Calu3 (cell line): ENCODE data around the gene LOXHD1. TPM values are rescaled to one million over a fixed set of nuclear protein-coding genes. Genes with fewer than 3 reads are reported as not detected.

Source experiments
- BruUV-seq: library from RNA; stranded (reverse); fragments of 400-500 nt; replicated peaks from 2 replicates; lab custom pipeline; 2021; lab: Mats Ljungman, UMichigan
- CTCF ChIA-PET: fragments of 300-600 bp; sonication (Branson Sonifier 250); formaldehyde crosslinking; loops from one replicate; lab custom pipeline; 2022; ENCODE audit warnings: antibody characterized with exemption; lab: Charles Lee
- DNase-seq: peaks from one replicate; pipeline ENCODE4 v3.0.0; 2022
- H3K27ac Mint-ChIP-seq: one replicate; pipeline ENCODE4 v1.8.0; 2022; ENCODE audit warnings: mixed read lengths; ENCODE audit not compliant: unreplicated experiment
- H3K27me3 Mint-ChIP-seq: one replicate; pipeline ENCODE4 v1.8.0; 2022; ENCODE audit warnings: mixed read lengths; ENCODE audit not compliant: unreplicated experiment
- H3K36me3 Mint-ChIP-seq: one replicate; pipeline ENCODE4 v1.8.0; 2022; ENCODE audit warnings: mild to moderate bottlenecking, moderate library complexity, mixed read lengths; ENCODE audit not compliant: insufficient read depth, unreplicated experiment
- H3K4me1 Mint-ChIP-seq: one replicate; pipeline ENCODE4 v1.8.0; 2022; ENCODE audit warnings: mild to moderate bottlenecking, low read depth, mixed read lengths; ENCODE audit not compliant: unreplicated experiment
- H3K4me3 Mint-ChIP-seq: one replicate; pipeline ENCODE4 v1.8.0; 2022; ENCODE audit warnings: mild to moderate bottlenecking, low read depth, moderate library complexity, mixed read lengths; ENCODE audit not compliant: unreplicated experiment
- H3K9me3 Mint-ChIP-seq: one replicate; pipeline ENCODE4 v1.8.0; 2022; ENCODE audit warnings: low read depth, mixed read lengths; ENCODE audit not compliant: unreplicated experiment
- CTCF ChIP-seq: fragments of 200-600 bp; IDR thresholded peaks from one replicate; pipeline ENCODE4 v1.8.0; 2022; ENCODE audit warnings: antibody characterized with exemption; ENCODE audit not compliant: unreplicated experiment
- intact Hi-C: fragments of 100-400 bp; cut with micrococcal nuclease; formaldehyde crosslinking; loops from one replicate; pipeline ENCODE4 v1.10.0; 2022; ENCODE audit not compliant: unreplicated experiment
- total RNA-seq: library from RNA; stranded (reverse); gene quantifications from 2 replicates; pipeline ENCODE4 v1.2.3, GENCODE V29; 2022

The LOXHD1 gene
- total RNA-seq, 1 experiment from 2014 or later: not detected

- Mint-ChIP-seq H3K4me3 (no peak overlapping the region), H3K27ac (no peak overlapping the region), H3K27me3 (peaks cover 71% of the 10 kb centered on the region), H3K9me3 (no peaks in the 10 kb centered on the region), H3K4me1 (no peaks in the 10 kb centered on the region), H3K36me3 (no peaks in the 10 kb centered on the region)
- CTCF ChIA-PET: no interaction called here
- TF ChIP-seq CTCF: no peak
- no peak for DNase-seq
- BruUV-seq: no TSS peak
- intact Hi-C loops: no loop called here
Measured at GRCh38 chr18:46615720-46616119, 41.3 kb downstream of the LOXHD1 start.

- no peak for TF ChIP-seq CTCF
- H3K9me3 Mint-ChIP-seq: no peaks in the 10 kb centered on the region
- DNase-seq: no peak
- no peak overlapping the region for H3K27ac Mint-ChIP-seq
- intact Hi-C loops: no loop called here
- no peaks in the 10 kb centered on the region for H3K4me1 Mint-ChIP-seq
- peaks cover 72% of the 10 kb centered on the region for H3K27me3 Mint-ChIP-seq
- CTCF ChIA-PET: interaction anchor here (1.2 kb wide), 1 partner anchor 328 kb away, joined by 4 read pairs; no protein-coding TSS in a partner anchor
- H3K4me3 Mint-ChIP-seq: no peak overlapping the region
- BruUV-seq: no TSS peak
- H3K36me3 Mint-ChIP-seq: no peaks in the 10 kb centered on the region
Measured at GRCh38 chr18:46609048-46609447, 48.0 kb downstream of the LOXHD1 start.

GRCh38 chr18:46607926-46608325, 49.1 kb downstream of the LOXHD1 start:
- BruUV-seq: no TSS peak
- CTCF ChIA-PET: no interaction called here
- intact Hi-C loops: no loop called here

GRCh38 chr18:46601141-46601805, 55.7 kb downstream of the LOXHD1 start:
- Mint-ChIP-seq H3K4me3 (no peak overlapping the region), H3K9me3 (no peaks in the 10 kb centered on the region), H3K4me1 (no peaks in the 10 kb centered on the region), H3K36me3 (no peaks in the 10 kb centered on the region), H3K27ac (no peak overlapping the region), H3K27me3 (peaks cover 49% of the 10 kb centered on the region)
- intact Hi-C loops: no loop called here
- CTCF ChIA-PET: interaction anchor here (0.6 kb wide), 1 partner anchor 402 kb away, joined by 3 read pairs; no protein-coding TSS in a partner anchor
- DNase-seq: no peak
- no TSS peak for BruUV-seq
- TF ChIP-seq CTCF: no peak

More at GRCh38 chr18:46607926-46608325, 49.1 kb downstream of the LOXHD1 start:
- no peaks in the 10 kb centered on the region for H3K4me1 Mint-ChIP-seq
- H3K9me3 Mint-ChIP-seq: no peaks in the 10 kb centered on the region
- H3K27ac Mint-ChIP-seq: no peak overlapping the region
- no peak overlapping the region for H3K4me3 Mint-ChIP-seq
- DNase-seq: no peak
- no peaks in the 10 kb centered on the region for H3K36me3 Mint-ChIP-seq
- peaks cover 83% of the 10 kb centered on the region for H3K27me3 Mint-ChIP-seq
- no peak for TF ChIP-seq CTCF
